ENCODE results near the gene CDC42SE1. TPM values are rescaled to one million over a fixed set of nuclear protein-coding genes. Genes with fewer than 3 reads are reported as not detected.

Gene CDC42SE1
- total and polyA plus RNA-seq, 9 of the 15 experiments (the other 6 are each of a cell fraction or from before 2014, with no cell fraction given) = 78.1 to 189 (median 114) TPM

- TF ChIP-seq ZNF384 (IDR thresholded peaks at IDR 0.05; ENCODE audit: low read depth, low read length) (no peak), TCF3 (CRISPR knock-in tag; IDR thresholded peaks at IDR 0.05) (no peak), PRPF4 (IDR thresholded peaks at IDR 0.05; ENCODE audit: insufficient read depth, low read depth, low read length, poor library complexity, severe bottlenecking) (no peak), U2AF1 (optimal IDR thresholded peaks at IDR 0.05; ENCODE audit: low read depth, low read length) (no peak), FOS (IDR thresholded peaks at IDR 0.05; ENCODE audit: extremely low read depth, insufficient read length) (no peak), ZNF507 (tag; conservative IDR thresholded peaks at IDR 0.05) (no peak), JUN (IDR thresholded peaks at IDR 0.05; ENCODE audit: borderline replicate concordance, low read depth, low read length) (no peak), JUN (CRISPR knock-in tag; IDR thresholded peaks at IDR 0.05; ENCODE audit: borderline replicate concordance) (no peak), IRF1 (CRISPR knock-in tag; IDR thresholded peaks at IDR 0.05; ENCODE audit: borderline replicate concordance) (no peak), IFI16 (CRISPR knock-in tag; IDR thresholded peaks at IDR 0.05) (no peak), ZNF79 (CRISPR knock-in tag; IDR thresholded peaks at IDR 0.05; ENCODE audit: low read depth) (no peak), ZNF134 (CRISPR knock-in tag; conservative IDR thresholded peaks at IDR 0.05) (no peak), CEBPB (tag; IDR thresholded peaks at IDR 0.05) (no peak), ZZZ3 (IDR thresholded peaks at IDR 0.05) (no peak), ZNF165 (CRISPR knock-in tag; IDR thresholded peaks at IDR 0.05; ENCODE audit: borderline replicate concordance) (no peak), MAZ (CRISPR knock-in tag; conservative IDR thresholded peaks at IDR 0.05 in 1 of 2, IDR thresholded peaks at IDR 0.05 in 1 of 2) (peak; percentile 62 to 83), EHMT2 (IDR thresholded peaks at IDR 0.05) (peak; percentile 60), ADNP (tag; IDR thresholded peaks at IDR 0.05) (peak; percentile 98), ZNF707 (CRISPR knock-in tag; conservative IDR thresholded peaks at IDR 0.05) (no peak), TAF1 (IDR thresholded peaks at IDR 0.05; ENCODE audit: control insufficient read depth, extremely low read depth, insufficient read depth, low read length, severe bottlenecking) (peak; percentile 62)
- TF ChIP-seq, protein P1, sequence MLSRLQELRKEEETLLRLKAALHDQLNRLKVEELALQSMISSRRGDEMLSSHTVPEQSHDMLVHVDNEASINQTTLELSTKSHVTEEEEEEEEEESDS (CRISPR knock-in tag; IDR thresholded peaks at IDR 0.05) = no peak
- TF ChIP-seq, protein P2, sequence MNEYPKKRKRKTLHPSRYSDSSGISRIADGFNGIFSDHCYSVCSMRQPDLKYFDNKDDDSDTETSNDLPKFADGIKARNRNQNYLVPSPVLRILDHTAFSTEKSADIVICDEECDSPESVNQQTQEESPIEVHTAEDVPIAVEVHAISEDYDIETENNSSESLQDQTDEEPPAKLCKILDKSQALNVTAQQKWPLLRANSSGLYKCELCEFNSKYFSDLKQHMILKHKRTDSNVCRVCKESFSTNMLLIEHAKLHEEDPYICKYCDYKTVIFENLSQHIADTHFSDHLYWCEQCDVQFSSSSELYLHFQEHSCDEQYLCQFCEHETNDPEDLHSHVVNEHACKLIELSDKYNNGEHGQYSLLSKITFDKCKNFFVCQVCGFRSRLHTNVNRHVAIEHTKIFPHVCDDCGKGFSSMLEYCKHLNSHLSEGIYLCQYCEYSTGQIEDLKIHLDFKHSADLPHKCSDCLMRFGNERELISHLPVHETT (CRISPR knock-in tag; conservative IDR thresholded peaks at IDR 0.05 in 1 of 2, IDR thresholded peaks at IDR 0.05 in 1 of 2) = no peak
- TF ChIP-seq, protein P3, sequence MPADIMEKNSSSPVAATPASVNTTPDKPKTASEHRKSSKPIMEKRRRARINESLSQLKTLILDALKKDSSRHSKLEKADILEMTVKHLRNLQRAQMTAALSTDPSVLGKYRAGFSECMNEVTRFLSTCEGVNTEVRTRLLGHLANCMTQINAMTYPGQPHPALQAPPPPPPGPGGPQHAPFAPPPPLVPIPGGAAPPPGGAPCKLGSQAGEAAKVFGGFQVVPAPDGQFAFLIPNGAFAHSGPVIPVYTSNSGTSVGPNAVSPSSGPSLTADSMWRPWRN (IDR thresholded peaks at IDR 0.05; ENCODE audit: low read depth) = 0 out of 2 replicates have a peak, but pooled peaks have one; percentile 17
Observed at GRCh38 chr1:151008244-151009205, 50.9 kb downstream of the CDC42SE1 start, which contains the start of gene PRUNE1 (continued).

Data from K562 (cell line).